Sciatic nerve (tissue), 2 donors: ENCODE results near the gene PEX7. TPM values are rescaled to one million over a fixed set of nuclear protein-coding genes. Genes with fewer than 3 reads are reported as not detected.

Source experiments
- ATAC-seq: fragments of 200-7000 bp; cut with Tn5 transposase; one replicate; pipeline ENCODE4 v1.9.1; 2020; ENCODE audit warnings: mild to moderate bottlenecking, moderate library complexity
- DNase-seq: peaks from one replicate; pipeline ENCODE4 v3.0.0-alpha.2; 2020; ENCODE audit warnings: low spot score
- intact Hi-C: fragments of 100-400 bp; cut with DNase I; formaldehyde crosslinking; loops from one replicate; pipeline ENCODE4 v1.14.2; 2022
- total RNA-seq: library from RNA; stranded (reverse); fragmentation: NEBNext Ultra II Directional; extraction: Animal tissue kit (Norgen Biotek cat#: 25700); gene quantifications from one replicate; pipeline ENCODE4 v1.2.1, GENCODE V29; 2021
- donor health status: DM: no; HTN: no; CAD: no.
- donor health status: DM: no; HTN: no; CAD: no.

PEX7 gene
- total RNA-seq, 1 donor from 2014 or later = 5.6 TPM

GRCh38 chr6:136962661-136963060 is 140.3 kb downstream of the PEX7 start:
- intact Hi-C loops = no loop called here
- no peak for DNase-seq
- no peak for ATAC-seq

DNA sequence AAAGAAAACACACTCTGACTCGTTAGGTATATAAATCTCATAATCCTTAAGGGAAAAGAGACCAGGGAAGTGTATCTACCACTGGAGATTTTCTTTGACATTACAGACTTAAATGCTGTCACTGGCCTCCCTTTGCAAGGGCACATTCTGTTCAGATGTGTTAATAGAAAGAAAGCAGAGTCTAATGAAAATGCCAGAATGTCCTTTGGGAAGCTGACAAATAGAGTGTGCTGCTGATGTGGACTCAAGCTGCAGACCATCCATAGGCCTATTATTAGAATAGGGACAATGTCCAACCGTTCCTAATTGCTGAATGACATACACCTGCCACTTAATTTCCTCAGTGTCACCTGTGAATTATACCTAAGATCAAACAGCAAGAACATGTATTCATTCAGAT is 140.9 kb downstream of the PEX7 start:
- no peak for ATAC-seq
- intact Hi-C loops = no loop called here
- no peak for DNase-seq

Other genes starting within 250 kb of the PEX7 start
- 18.9 TPM for gene MAP3K5, start 30.1 kb upstream of the PEX7 start, total RNA-seq
- not detected for gene SLC35D3, start 99.7 kb downstream of the PEX7 start, total RNA-seq
- gene IL20RA, start 222.4 kb downstream of the PEX7 start, total RNA-seq = 3.3 TPM